OCI-LY3 (cell line): ENCODE measurements around the gene RNF5.

ENCODE experiments used
- CTCF ChIP-seq: fragments of 200-600, 300-600 bp; sonication (generic); IDR thresholded peaks from 2 replicates; pipeline ENCODE4 v1.5.1; 2014; ENCODE audit warnings: antibody characterized with exemption, low read length, low read depth
- EZH2phosphoT487 ChIP-seq: fragments of 200-600 bp; shearing (Covaris generic); IDR thresholded peaks from 2 replicates; pipeline ENCODE4 v1.6.1; 2018; ENCODE audit warnings: antibody characterized with exemption, mixed run types, low read depth

- TF ChIP-seq CTCF (no peak), EZH2phosphoT487 (no peak)
These were observed 46.1 kb upstream of the RNF5 start for GRCh38 chr6:32132110-32132509.
